Measurements from ENCODE around the gene TMEM54.

DNA sequence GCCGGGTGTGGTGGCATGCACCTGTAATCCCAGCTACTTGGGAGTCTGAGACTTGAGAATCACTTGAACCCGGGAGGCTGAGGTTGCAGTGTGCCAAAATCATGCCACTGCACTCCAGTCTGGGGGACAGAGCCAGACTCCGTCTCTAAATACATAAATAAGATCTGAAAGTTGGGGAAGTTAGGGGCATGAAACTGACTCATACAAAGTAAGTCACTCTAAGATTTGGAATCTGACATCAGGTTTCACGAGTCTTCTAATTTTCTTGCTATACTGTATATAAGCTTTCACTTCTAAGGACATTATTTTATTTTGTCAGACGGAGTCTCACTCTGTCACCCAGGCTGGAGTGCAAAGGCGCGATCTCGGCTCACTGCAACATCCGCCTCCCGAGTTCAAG lies 33.3 kb upstream of the TMEM54 start:
- no peak for TF ChIP-seq BCLAF1 (IDR thresholded peaks at IDR 0.05)
- TF ChIP-seq, protein P1, sequence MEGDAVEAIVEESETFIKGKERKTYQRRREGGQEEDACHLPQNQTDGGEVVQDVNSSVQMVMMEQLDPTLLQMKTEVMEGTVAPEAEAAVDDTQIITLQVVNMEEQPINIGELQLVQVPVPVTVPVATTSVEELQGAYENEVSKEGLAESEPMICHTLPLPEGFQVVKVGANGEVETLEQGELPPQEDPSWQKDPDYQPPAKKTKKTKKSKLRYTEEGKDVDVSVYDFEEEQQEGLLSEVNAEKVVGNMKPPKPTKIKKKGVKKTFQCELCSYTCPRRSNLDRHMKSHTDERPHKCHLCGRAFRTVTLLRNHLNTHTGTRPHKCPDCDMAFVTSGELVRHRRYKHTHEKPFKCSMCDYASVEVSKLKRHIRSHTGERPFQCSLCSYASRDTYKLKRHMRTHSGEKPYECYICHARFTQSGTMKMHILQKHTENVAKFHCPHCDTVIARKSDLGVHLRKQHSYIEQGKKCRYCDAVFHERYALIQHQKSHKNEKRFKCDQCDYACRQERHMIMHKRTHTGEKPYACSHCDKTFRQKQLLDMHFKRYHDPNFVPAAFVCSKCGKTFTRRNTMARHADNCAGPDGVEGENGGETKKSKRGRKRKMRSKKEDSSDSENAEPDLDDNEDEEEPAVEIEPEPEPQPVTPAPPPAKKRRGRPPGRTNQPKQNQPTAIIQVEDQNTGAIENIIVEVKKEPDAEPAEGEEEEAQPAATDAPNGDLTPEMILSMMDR (IDR thresholded peaks at IDR 0.05 in 2 of 3, conservative IDR thresholded peaks at IDR 0.05 in 1 of 3; ENCODE audit: control insufficient read depth in 2 of 3, extremely low read depth in 1 of 3, insufficient read depth in 1 of 3, low read depth in 3 of 3, low read length in 3 of 3) = no peak
- no peak for TF ChIP-seq ATF7 (IDR thresholded peaks at IDR 0.05; ENCODE audit: low read depth)
- TF ChIP-seq PAX5 (IDR thresholded peaks at IDR 0.05; ENCODE audit: borderline replicate concordance, low read depth, low read length) = no peak

Measured in GM12878 (cell line).